Ishikawa (cell line): Measurements from ENCODE around the gene IGLON5.

Source experiments
- CEBPB ChIP-seq: IDR thresholded peaks from 2 replicates; pipeline ENCODE4 v1.6.1; 2012
- CREB1 ChIP-seq: IDR thresholded peaks from 2 replicates; pipeline ENCODE4 v1.6.1; 2012; ENCODE audit warnings: low read depth
- EGR1 ChIP-seq: IDR thresholded peaks from 2 replicates; pipeline ENCODE4 v1.6.1; 2012
- EP300 ChIP-seq: IDR thresholded peaks from 2 replicates; pipeline ENCODE4 v1.6.1; 2012; ENCODE audit warnings: borderline replicate concordance
- FOXM1 ChIP-seq: IDR thresholded peaks from 2 replicates; pipeline ENCODE4 v1.6.1; 2012; ENCODE audit warnings: low read depth, borderline replicate concordance
- NFIC ChIP-seq: IDR thresholded peaks from 2 replicates; pipeline ENCODE4 v1.6.1; 2012
- RAD21 ChIP-seq: IDR thresholded peaks from 2 replicates; pipeline ENCODE4 v1.6.1; 2012; ENCODE audit warnings: low read depth
- TAF1 ChIP-seq: IDR thresholded peaks from 2 replicates; pipeline ENCODE4 v1.6.1; 2012; ENCODE audit warnings: low read depth, mild to moderate bottlenecking
- TCF12 ChIP-seq: IDR thresholded peaks from 2 replicates; pipeline ENCODE4 v1.6.1; 2012; ENCODE audit warnings: low read depth
- TEAD4 ChIP-seq: IDR thresholded peaks from 2 replicates; pipeline ENCODE4 v1.6.1; 2012
- YY1 ChIP-seq: IDR thresholded peaks from 2 replicates; pipeline ENCODE4 v1.6.1; 2012; ENCODE audit warnings: low read depth
- ZBTB7A ChIP-seq: IDR thresholded peaks from 2 replicates; pipeline ENCODE4 v1.6.1; 2012; ENCODE audit warnings: low read depth
- TF ChIP-seq, protein P1 (sequence below): IDR thresholded peaks from 2 replicates; pipeline ENCODE4 v1.6.1; 2012
- TF ChIP-seq, protein P2 (sequence below): IDR thresholded peaks from 2 replicates; pipeline ENCODE4 v1.6.1; 2012
- TF ChIP-seq, protein P3 (sequence below): IDR thresholded peaks from 2 replicates; pipeline ENCODE4 v1.6.1; 2012; ENCODE audit warnings: low read depth, mild to moderate bottlenecking

IGLON5 gene

DNA sequence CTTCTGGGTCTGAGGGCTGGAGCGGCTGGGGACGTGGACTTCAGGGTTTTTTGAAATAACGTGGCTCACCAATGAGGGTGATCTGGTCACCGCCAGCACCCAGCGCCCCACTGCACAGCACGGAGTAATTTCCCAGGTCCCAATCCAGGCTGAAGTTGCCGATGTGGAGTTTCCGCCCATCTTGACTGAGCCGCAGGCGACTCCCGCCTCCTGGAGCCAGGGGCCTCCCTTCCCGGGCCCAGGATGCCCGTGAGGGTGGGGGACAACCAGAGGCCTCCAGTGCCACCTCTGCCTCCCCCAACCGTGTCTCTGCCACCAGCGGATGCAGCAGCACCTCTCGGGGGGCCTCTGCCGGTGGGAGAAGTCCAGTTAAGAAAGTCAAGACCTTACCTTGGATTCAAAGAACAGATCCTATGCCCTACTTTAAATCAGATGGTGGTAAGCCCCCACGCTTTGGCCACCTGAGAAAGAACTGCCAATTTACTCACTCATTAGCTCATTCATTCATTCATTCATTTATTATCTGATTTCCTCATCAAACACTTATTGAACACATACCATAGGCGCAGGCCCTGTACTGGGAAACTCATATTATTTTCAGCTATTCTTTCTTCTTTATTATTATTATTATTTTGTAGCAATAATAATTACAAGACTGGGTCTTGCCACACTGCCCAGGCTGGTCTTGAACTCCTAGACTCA is 26.6 kb downstream of the IGLON5 start:
- TF ChIP-seq CEBPB (no peak), TAF1 (no peak), NFIC (no peak), FOXM1 (no peak), TCF12 (no peak), CREB1 (no peak), EP300 (no peak), RAD21 (no peak), EGR1 (no peak), YY1 (no peak)
- TF ChIP-seq, protein P1, sequence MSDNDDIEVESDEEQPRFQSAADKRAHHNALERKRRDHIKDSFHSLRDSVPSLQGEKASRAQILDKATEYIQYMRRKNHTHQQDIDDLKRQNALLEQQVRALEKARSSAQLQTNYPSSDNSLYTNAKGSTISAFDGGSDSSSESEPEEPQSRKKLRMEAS = no peak
- TF ChIP-seq, protein P2, sequence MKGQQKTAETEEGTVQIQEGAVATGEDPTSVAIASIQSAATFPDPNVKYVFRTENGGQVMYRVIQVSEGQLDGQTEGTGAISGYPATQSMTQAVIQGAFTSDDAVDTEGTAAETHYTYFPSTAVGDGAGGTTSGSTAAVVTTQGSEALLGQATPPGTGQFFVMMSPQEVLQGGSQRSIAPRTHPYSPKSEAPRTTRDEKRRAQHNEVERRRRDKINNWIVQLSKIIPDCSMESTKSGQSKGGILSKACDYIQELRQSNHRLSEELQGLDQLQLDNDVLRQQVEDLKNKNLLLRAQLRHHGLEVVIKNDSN = no peak

DNA sequence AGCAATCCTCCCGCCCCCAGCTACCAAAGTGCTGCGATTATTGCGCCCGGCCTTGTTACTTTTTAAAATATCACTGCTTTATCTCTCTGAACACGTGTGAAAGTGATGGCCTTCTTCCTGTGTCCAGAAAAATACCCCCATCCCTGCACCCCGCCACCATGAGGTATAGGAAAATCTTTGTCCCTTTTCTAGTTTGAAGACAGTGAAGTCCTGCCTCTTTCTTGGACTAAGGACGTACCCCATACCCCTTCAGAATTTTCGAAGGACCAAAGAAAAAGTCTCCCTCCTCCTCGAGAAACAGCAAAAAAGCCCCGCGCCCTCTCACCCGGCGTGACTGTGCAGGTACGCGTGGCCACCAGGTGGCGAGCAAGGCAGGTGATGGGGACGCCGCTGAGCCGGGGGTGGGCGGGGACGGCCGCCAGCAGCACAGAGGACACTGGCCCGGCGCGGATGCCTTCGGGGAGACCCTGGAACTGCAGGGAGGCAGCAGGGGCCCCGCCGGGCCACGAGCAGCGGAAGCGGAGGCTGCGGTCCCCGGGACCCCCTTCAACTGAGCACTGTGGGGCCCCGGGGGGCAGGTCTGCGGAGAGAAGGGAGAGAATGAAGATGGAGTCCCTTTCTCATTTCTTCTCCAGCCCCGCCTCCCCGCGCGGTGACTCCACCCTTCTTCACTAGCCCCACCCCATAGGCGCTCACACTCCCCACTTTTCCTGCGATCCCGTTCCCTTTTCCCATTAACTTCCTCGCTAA is 27.3 kb downstream of the IGLON5 start:
- peak; percentile 72 for TF ChIP-seq RAD21
- TF ChIP-seq, protein P1 = peak; percentile 50
- no peak for TF ChIP-seq CREB1

DNA sequence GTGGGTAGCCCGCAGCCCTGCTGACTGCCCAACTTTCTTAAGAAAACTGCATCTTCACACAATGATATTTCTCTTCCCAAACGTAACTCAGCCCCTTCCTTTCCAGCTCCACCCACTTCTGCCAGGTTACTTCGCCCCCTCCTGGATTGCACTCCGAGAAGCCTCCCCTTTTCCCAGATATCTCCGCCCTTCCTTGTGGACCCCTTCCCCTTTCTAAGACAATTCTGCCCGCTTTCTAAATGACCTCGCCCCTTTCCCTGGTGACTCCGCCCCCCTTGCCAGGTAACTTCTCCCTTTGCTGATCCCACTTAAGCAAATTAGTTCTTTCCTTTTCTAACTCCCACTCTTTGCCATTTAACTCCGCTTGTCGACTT is 27.9 kb downstream of the IGLON5 start:
- TF ChIP-seq EGR1 (no peak), YY1 (0 out of 2 replicates have a peak, but pooled peaks have one; percentile 25)

DNA sequence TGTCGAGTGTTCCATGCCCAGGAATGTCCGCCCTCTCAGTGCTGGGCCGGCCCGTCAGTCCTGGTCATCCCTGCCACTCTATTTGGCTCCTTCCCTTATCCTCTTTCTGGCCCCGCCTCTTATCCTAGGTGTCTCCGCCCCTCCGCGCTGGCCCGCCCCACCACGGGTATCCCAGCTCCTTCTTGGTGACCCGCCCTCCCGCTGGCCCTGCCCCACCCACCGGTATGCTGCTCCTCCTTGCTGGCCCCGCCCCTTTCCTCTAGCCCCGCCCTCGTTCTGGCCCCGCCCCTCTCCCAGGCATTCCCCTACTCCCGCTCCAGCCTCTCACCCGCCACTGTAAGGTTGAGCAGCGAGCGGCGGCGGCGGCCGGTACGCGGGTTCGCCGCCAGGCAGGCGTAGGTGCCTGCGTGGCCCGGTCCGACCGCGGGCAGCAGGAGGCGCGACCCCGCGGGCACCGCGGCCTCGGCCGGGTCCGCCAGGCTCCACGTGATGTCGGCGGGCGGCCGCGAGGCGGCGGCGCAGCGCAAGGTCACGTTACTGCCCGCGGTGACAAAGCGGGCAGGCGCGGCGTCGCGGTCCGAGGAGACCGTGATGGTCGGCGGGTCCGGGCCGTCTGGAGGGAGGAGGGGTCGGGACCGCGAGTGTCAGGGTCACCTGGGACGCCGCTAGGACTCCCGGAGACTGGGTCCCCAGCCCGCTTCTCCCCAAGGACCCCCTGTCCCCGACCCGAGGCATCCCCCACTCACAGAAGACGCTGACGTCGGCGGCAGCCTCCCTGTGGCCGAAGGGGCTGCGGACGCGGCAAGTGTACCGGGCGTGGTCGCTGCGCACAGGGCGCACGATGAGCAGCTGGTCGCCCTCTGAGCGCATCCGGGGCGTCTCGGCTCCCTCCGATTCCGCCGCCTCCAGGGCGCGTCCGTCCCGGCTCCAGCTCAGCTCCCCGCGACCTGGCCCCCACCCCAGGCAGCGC is 28.5 kb downstream of the IGLON5 start:
- TF ChIP-seq NFIC = no peak
- no peak for TF ChIP-seq RAD21
- no peak for TF ChIP-seq EP300
- no peak for TF ChIP-seq CREB1
- no peak for TF ChIP-seq TCF12
- TF ChIP-seq YY1 = no peak
- TF ChIP-seq, protein P1 = peak; percentile 82; the same call in 1 of the 2 replicates
- TF ChIP-seq, protein P2 = peak; percentile 79
- no peak for TF ChIP-seq ZBTB7A
- no peak for TF ChIP-seq EGR1
- no peak for TF ChIP-seq FOXM1
- no peak for TF ChIP-seq CEBPB
- TF ChIP-seq, protein P3, sequence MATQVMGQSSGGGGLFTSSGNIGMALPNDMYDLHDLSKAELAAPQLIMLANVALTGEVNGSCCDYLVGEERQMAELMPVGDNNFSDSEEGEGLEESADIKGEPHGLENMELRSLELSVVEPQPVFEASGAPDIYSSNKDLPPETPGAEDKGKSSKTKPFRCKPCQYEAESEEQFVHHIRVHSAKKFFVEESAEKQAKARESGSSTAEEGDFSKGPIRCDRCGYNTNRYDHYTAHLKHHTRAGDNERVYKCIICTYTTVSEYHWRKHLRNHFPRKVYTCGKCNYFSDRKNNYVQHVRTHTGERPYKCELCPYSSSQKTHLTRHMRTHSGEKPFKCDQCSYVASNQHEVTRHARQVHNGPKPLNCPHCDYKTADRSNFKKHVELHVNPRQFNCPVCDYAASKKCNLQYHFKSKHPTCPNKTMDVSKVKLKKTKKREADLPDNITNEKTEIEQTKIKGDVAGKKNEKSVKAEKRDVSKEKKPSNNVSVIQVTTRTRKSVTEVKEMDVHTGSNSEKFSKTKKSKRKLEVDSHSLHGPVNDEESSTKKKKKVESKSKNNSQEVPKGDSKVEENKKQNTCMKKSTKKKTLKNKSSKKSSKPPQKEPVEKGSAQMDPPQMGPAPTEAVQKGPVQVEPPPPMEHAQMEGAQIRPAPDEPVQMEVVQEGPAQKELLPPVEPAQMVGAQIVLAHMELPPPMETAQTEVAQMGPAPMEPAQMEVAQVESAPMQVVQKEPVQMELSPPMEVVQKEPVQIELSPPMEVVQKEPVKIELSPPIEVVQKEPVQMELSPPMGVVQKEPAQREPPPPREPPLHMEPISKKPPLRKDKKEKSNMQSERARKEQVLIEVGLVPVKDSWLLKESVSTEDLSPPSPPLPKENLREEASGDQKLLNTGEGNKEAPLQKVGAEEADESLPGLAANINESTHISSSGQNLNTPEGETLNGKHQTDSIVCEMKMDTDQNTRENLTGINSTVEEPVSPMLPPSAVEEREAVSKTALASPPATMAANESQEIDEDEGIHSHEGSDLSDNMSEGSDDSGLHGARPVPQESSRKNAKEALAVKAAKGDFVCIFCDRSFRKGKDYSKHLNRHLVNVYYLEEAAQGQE = no peak
- no peak for TF ChIP-seq TAF1
- no peak for TF ChIP-seq TEAD4

DNA sequence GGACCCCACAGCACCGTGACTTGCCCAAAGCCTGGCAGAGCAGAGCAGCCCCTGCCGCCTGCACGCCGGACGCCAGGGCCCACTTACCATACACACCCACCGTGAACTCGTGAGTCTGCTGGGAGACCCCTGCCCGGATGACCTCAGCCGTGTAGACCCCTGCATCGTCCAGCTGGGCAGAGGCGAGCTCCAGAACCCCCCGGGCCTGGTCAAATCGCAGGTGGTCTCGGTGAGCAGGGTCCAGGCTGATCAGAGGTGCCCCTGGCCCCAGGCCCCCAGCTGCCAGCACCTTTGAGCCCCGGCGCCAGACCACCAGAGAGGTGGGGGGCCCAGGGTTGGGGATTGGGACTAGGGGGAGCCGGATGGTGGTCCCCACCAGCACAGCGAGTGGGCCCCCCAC is 29.6 kb downstream of the IGLON5 start:
- TF ChIP-seq EP300 (no peak), TAF1 (no peak), TEAD4 (no peak), TCF12 (no peak), FOXM1 (no peak), RAD21 (no peak), NFIC (no peak), YY1 (no peak)
- TF ChIP-seq, protein P1 = no peak
- TF ChIP-seq, protein P3 = no peak
